HepG2 (cell line): ENCODE results near the gene SLC2A2. TPM values are rescaled to one million over a fixed set of nuclear protein-coding genes. Genes with fewer than 3 reads are reported as not detected.

Source experiments
- CENPT ChIP-seq: sonication (generic); formaldehyde crosslinking; IDR thresholded peaks from 2 replicates; pipeline ENCODE4 v1.8.0; 2022; ENCODE audit warnings: low read depth, mild to moderate bottlenecking, moderate library complexity, missing genetic modification reagents
- HES4 ChIP-seq: sonication (generic); formaldehyde crosslinking; IDR thresholded peaks from 2 replicates; pipeline ENCODE4 v1.9.0; 2021; ENCODE audit warnings: mild to moderate bottlenecking, missing genetic modification reagents, borderline replicate concordance
- NFKBIZ ChIP-seq: IDR thresholded peaks from 2 replicates; pipeline ENCODE4 v1.6.1; 2018; ENCODE audit warnings: missing genetic modification reagents, missing compliant biosample characterization
- NR2F1 ChIP-seq, 2 experiments: fragments of 450-650 bp in 1 of 2; formaldehyde crosslinking in 1 of 2; IDR thresholded peaks; 2 replicates each; pipeline versions ENCODE4 v1.5.0 to v1.6.1; 2016 to 2020; ENCODE audit warnings: mild to moderate bottlenecking in 1 of 2, missing compliant biosample characterization in 1 of 2, missing genetic modification reagents in 1 of 2, moderate library complexity in 1 of 2
- RAD21 ChIP-seq: fragments of 450-650 bp; formaldehyde crosslinking; IDR thresholded peaks from 2 replicates; pipeline ENCODE4 v1.5.0; 2020; ENCODE audit warnings: mild to moderate bottlenecking
- TAF1 ChIP-seq: sonication (generic); formaldehyde crosslinking; IDR thresholded peaks from 2 replicates; pipeline ENCODE4 v1.4.0; 2020; ENCODE audit warnings: missing genetic modification reagents
- ZNF235 ChIP-seq: sonication (generic); formaldehyde crosslinking; IDR thresholded peaks from 2 replicates; pipeline ENCODE4 v1.8.1; 2023; ENCODE audit warnings: mild to moderate bottlenecking, missing genetic modification reagents, borderline replicate concordance
- ZNF724P ChIP-seq: sonication (generic); formaldehyde crosslinking; IDR thresholded peaks from 2 replicates; pipeline ENCODE4 v1.8.0; 2022; ENCODE audit warnings: missing genetic modification reagents, borderline replicate concordance
- polyA plus RNA-seq, 8 experiments: library from polyadenylated mRNA; depleted of rRNA in 3 of 8; stranded (reverse) in 7 of 8; unstranded in 1 of 8; fragments of >200 nt; fragmentation: Illumina TruSeq in 4 of 8; extraction: Trizol in 4 of 8; gene quantifications; 2 replicates each; pipeline versions ENCODE4 v1.2.1 to v1.2.3, GENCODE V29; 2011 to 2016; ENCODE audit warnings: low read depth in 4 of 8, missing spikeins in 1 of 8, mixed read lengths in 1 of 8; ENCODE audit not compliant: insufficient read depth in 1 of 8
- total RNA-seq, 5 experiments: library from RNA; depleted of rRNA; stranded (reverse); fragments of >200 nt; fragmentation: Illumina TruSeq; extraction: Trizol; gene quantifications; 2 replicates each; pipeline ENCODE4 v1.2.3, GENCODE V29; 2016; ENCODE audit warnings: low read depth in 1 of 5
- TF ChIP-seq, protein P1 (sequence below): sonication (generic); formaldehyde crosslinking; IDR thresholded peaks from 2 replicates; pipeline ENCODE4 v1.4.0; 2020; ENCODE audit warnings: missing genetic modification reagents, borderline replicate concordance
- TF ChIP-seq, protein P2 (sequence below): sonication (generic); formaldehyde crosslinking; IDR thresholded peaks from 2 replicates; pipeline ENCODE4 v1.4.0; 2020; ENCODE audit warnings: missing genetic modification reagents
- TF ChIP-seq, protein P3 (sequence below): sonication (generic); formaldehyde crosslinking; IDR thresholded peaks from 2 replicates; pipeline ENCODE4 v1.5.1; 2020; ENCODE audit warnings: mild to moderate bottlenecking, moderate library complexity, missing genetic modification reagents
- TF ChIP-seq, protein P4 (sequence below): sonication (generic); formaldehyde crosslinking; IDR thresholded peaks from 2 replicates; pipeline ENCODE4 v1.8.1; 2023; ENCODE audit warnings: mild to moderate bottlenecking, moderate library complexity, missing genetic modification reagents
- TF ChIP-seq, protein P5 (sequence below): sonication (generic); formaldehyde crosslinking; IDR thresholded peaks from 2 replicates; pipeline ENCODE4 v1.8.0; 2022; ENCODE audit warnings: low read depth, missing genetic modification reagents
- TF ChIP-seq, protein P6 (sequence below): sonication (generic); formaldehyde crosslinking; IDR thresholded peaks from 2 replicates; pipeline ENCODE4 v1.5.0; 2020; ENCODE audit warnings: mild to moderate bottlenecking, low read depth, missing genetic modification reagents, borderline replicate concordance

The SLC2A2 gene
- total and polyA plus RNA-seq, 2 of the 13 experiments (the other 11 are each of a cell fraction or from before 2014, with no cell fraction given): 19.5 to 23.2 TPM

DNA sequence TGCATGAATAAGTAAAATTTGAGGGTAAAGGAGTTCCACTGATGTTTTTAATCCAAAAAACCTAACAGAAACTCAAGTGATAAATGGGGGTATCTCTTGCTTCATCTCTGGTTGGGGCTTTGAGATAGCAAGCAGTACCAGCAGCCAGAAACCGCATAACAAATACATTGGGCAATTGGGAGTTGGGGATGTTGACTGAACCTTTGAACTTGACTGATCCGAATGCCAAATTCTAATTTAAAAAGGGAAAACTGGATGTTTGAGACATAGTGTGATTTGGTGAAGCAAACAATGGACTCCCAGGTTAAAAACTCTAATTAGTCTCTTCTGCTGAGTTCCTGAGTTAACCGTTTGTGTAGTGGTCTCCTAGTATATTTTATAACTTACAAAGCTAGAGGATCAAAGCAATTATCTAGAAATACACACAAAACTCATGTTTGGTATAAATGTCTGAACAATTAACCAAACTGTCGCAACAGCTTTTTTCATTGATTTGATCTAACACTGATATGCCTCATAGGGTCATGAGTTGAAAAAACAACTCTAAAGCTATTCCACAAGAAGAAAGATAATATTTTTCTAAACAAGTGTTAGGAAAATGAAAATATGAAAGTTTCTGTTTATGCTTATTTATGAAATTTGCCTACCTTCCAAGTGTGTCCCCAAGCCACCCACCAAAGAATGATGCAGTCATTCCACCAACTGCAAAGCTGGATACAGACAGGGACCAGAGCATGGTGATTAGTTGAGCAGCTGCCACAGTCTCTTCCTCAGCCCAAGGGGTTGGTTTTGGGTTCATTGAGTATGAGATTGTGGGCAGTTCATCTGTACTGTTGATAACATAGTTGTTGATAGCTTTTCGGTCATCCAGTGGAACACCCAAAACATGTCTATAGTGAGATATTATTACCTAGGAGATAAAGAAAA is 12.4 kb downstream of the SLC2A2 start (continued):
- TF ChIP-seq, protein P1, sequence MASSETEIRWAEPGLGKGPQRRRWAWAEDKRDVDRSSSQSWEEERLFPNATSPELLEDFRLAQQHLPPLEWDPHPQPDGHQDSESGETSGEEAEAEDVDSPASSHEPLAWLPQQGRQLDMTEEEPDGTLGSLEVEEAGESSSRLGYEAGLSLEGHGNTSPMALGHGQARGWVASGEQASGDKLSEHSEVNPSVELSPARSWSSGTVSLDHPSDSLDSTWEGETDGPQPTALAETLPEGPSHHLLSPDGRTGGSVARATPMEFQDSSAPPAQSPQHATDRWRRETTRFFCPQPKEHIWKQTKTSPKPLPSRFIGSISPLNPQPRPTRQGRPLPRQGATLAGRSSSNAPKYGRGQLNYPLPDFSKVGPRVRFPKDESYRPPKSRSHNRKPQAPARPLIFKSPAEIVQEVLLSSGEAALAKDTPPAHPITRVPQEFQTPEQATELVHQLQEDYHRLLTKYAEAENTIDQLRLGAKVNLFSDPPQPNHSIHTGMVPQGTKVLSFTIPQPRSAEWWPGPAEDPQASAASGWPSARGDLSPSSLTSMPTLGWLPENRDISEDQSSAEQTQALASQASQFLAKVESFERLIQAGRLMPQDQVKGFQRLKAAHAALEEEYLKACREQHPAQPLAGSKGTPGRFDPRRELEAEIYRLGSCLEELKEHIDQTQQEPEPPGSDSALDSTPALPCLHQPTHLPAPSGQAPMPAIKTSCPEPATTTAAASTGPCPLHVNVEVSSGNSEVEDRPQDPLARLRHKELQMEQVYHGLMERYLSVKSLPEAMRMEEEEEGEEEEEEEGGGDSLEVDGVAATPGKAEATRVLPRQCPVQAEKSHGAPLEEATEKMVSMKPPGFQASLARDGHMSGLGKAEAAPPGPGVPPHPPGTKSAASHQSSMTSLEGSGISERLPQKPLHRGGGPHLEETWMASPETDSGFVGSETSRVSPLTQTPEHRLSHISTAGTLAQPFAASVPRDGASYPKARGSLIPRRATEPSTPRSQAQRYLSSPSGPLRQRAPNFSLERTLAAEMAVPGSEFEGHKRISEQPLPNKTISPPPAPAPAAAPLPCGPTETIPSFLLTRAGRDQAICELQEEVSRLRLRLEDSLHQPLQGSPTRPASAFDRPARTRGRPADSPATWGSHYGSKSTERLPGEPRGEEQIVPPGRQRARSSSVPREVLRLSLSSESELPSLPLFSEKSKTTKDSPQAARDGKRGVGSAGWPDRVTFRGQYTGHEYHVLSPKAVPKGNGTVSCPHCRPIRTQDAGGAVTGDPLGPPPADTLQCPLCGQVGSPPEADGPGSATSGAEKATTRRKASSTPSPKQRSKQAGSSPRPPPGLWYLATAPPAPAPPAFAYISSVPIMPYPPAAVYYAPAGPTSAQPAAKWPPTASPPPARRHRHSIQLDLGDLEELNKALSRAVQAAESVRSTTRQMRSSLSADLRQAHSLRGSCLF (CRISPR knock-in tag): no peak
- TF ChIP-seq NFKBIZ (CRISPR knock-in tag) (peak; percentile 92), HES4 (CRISPR knock-in tag) (no peak), TAF1 (no peak), RAD21 (CRISPR knock-in tag) (no peak), NR2F1 (CRISPR knock-in tag; IDR thresholded peaks at IDR 0.05) (peak; percentile 70 to 90), CENPT (CRISPR knock-in tag) (no peak), ZNF724P (no peak), ZNF235 (CRISPR knock-in tag) (no peak)
- TF ChIP-seq, protein P2, sequence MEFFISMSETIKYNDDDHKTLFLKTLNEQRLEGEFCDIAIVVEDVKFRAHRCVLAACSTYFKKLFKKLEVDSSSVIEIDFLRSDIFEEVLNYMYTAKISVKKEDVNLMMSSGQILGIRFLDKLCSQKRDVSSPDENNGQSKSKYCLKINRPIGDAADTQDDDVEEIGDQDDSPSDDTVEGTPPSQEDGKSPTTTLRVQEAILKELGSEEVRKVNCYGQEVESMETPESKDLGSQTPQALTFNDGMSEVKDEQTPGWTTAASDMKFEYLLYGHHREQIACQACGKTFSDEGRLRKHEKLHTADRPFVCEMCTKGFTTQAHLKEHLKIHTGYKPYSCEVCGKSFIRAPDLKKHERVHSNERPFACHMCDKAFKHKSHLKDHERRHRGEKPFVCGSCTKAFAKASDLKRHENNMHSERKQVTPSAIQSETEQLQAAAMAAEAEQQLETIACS (CRISPR knock-in tag): no peak
- TF ChIP-seq, protein P3, sequence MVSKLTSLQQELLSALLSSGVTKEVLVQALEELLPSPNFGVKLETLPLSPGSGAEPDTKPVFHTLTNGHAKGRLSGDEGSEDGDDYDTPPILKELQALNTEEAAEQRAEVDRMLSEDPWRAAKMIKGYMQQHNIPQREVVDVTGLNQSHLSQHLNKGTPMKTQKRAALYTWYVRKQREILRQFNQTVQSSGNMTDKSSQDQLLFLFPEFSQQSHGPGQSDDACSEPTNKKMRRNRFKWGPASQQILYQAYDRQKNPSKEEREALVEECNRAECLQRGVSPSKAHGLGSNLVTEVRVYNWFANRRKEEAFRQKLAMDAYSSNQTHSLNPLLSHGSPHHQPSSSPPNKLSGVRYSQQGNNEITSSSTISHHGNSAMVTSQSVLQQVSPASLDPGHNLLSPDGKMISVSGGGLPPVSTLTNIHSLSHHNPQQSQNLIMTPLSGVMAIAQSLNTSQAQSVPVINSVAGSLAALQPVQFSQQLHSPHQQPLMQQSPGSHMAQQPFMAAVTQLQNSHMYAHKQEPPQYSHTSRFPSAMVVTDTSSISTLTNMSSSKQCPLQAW (CRISPR knock-in tag): peak; percentile 69; the same call in 1 of the 2 replicates
- TF ChIP-seq, protein P4, sequence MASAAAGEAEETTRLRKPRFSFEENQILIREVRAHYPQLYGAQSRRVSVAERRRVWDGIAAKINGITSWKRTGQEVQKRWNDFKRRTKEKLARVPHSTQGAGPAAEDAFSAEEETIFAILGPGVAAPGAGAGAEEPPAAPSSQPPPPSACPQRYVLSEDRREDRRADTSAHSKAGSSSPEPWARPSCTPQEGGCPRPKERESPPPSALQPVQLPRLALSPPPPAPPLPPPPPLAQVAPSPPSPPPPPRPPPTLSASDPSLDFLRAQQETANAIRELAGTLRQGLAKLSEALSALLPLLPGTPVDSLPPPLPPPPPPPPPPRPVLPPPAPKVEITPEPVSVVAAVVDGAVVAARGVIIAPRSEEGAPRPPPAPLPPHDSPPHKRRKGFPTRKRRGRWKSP: peak; percentile 72; the same call in 1 of the 2 replicates
- TF ChIP-seq, protein P5, sequence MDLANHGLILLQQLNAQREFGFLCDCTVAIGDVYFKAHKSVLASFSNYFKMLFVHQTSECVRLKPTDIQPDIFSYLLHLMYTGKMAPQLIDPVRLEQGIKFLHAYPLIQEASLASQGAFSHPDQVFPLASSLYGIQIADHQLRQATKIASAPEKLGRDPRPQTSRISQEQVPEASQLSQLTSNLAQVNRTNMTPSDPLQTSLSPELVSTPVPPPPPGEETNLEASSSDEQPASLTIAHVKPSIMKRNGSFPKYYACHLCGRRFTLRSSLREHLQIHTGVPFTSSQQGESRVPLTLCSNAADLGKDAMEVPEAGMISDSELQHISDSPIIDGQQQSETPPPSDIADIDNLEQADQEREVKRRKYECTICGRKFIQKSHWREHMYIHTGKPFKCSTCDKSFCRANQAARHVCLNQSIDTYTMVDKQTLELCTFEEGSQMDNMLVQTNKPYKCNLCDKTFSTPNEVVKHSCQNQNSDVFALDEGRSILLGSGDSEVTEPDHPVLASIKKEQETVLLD: no peak
- TF ChIP-seq, protein P6, sequence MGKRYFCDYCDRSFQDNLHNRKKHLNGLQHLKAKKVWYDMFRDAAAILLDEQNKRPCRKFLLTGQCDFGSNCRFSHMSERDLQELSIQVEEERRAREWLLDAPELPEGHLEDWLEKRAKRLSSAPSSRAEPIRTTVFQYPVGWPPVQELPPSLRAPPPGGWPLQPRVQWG (CRISPR knock-in tag): no peak
